Adrenal gland (tissue), 5 donors: ENCODE data around the gene CHST8.

Experiments
- CTCF ChIP-seq, 6 experiments: fragments of 450-650 bp in 4 of 6; fragments of 200-600 bp in 2 of 6; sonication (generic) in 1 of 6; IDR thresholded peaks; 1 replicate in 5 of 6; 2 replicates in 1 of 6; pipeline versions ENCODE4 v1.5.1 to v1.8.0; 2016 to 2021; ENCODE audit warnings: antibody characterized with exemption in 6 of 6, mild to moderate bottlenecking in 2 of 6, moderate library complexity in 1 of 6
- POLR2A ChIP-seq, 2 donors: fragments of 450-650 bp; IDR thresholded peaks; one replicate each; pipeline ENCODE4 v1.6.1; 2017; ENCODE audit warnings: antibody characterized with exemption in 2 of 2, mild to moderate bottlenecking in 2 of 2, moderate library complexity in 1 of 2
- donor health status: DM: no; HTN: no; CAD: no.

GRCh38 chr19:33670398-33670797 lies 48.6 kb downstream of the CHST8 start:
- no peak for TF ChIP-seq CTCF (IDR thresholded peaks at IDR 0.05)
- TF ChIP-seq POLR2A (IDR thresholded peaks at IDR 0.05), result no peak
